ENCODE results near the gene NCK1. TPM values are rescaled to one million over a fixed set of nuclear protein-coding genes. Genes with fewer than 3 reads are reported as not detected.
A peak's percentile ranks its signal among the peaks of the same experiment; 100 is the strongest.

NCK1 gene
- total RNA-seq, 2 experiments from 2014 or later: 24.9 to 38.1 TPM

- ChIA-PET POLR2A (interaction anchor here (0.6 to 1.5 kb wide), 5 partner anchors 18 to 506 kb away, joined by 3 to 7 read pairs (median 5); no protein-coding TSS in a partner anchor), CTCF (ENCODE audit: unreplicated experiment) (no interaction called here)
- peaks cover 32% of the 10 kb centered on the region for H3K4me1 ChIP-seq (ENCODE audit: insufficient read depth, low read length, poor library complexity, severe bottlenecking)
- intact Hi-C loops (cut with micrococcal nuclease; ENCODE audit: unreplicated experiment): no loop called here
- peaks cover 6% of the 10 kb centered on the region for H4K20me1 ChIP-seq (ENCODE audit: insufficient read depth, low read length)
- peak overlapping the region; percentile 2; the same call in 1 of the 2 replicates for H3K4me2 ChIP-seq (ENCODE audit: low read length)
- no peak for DNase-seq (ENCODE audit: low spot score)
- no peak overlapping the region for H3K4me3 ChIP-seq (ENCODE audit: low read depth, low read length, poor library complexity, severe bottlenecking)
- H3K9me2 ChIP-seq (ENCODE audit: insufficient read depth, low read length): no peaks in the 10 kb centered on the region
- peaks cover 47% of the 10 kb centered on the region for H3K36me3 ChIP-seq (ENCODE audit: insufficient read depth, low read length)
- H3K27ac ChIP-seq (ENCODE audit: low read depth, low read length, poor library complexity, severe bottlenecking): no peak overlapping the region
- H3K79me2 ChIP-seq (ENCODE audit: insufficient read depth, low read depth, low read length): peaks cover 28% of the 10 kb centered on the region
- TF ChIP-seq EZH2phosphoT487 (IDR thresholded peaks at IDR 0.05; ENCODE audit: borderline replicate concordance, low read depth, low read length): no peak
- TF ChIP-seq, protein P1, sequence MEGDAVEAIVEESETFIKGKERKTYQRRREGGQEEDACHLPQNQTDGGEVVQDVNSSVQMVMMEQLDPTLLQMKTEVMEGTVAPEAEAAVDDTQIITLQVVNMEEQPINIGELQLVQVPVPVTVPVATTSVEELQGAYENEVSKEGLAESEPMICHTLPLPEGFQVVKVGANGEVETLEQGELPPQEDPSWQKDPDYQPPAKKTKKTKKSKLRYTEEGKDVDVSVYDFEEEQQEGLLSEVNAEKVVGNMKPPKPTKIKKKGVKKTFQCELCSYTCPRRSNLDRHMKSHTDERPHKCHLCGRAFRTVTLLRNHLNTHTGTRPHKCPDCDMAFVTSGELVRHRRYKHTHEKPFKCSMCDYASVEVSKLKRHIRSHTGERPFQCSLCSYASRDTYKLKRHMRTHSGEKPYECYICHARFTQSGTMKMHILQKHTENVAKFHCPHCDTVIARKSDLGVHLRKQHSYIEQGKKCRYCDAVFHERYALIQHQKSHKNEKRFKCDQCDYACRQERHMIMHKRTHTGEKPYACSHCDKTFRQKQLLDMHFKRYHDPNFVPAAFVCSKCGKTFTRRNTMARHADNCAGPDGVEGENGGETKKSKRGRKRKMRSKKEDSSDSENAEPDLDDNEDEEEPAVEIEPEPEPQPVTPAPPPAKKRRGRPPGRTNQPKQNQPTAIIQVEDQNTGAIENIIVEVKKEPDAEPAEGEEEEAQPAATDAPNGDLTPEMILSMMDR (conservative IDR thresholded peaks at IDR 0.05; ENCODE audit: low read length): no peak
- no TSS peak for BruUV-seq (replicated peaks)
- H3K9me3 ChIP-seq (ENCODE audit: low read length): peaks cover 11% of the 10 kb centered on the region; the same call in 1 of the 2 replicates
- H2AFZ ChIP-seq (ENCODE audit: low read length): no peak overlapping the region
Measured at GRCh38 chr3:136858381-136858780, 3.6 kb upstream of the NCK1 start.

GRCh38 chr3:136860541-136860940 is 1.5 kb upstream of the NCK1 start:
- H3K79me2 ChIP-seq (ENCODE audit: insufficient read depth, low read depth, low read length): peaks cover 50% of the 10 kb centered on the region
- TF ChIP-seq, protein P1 (conservative IDR thresholded peaks at IDR 0.05; ENCODE audit: low read length): no peak
- TF ChIP-seq EZH2phosphoT487 (IDR thresholded peaks at IDR 0.05; ENCODE audit: borderline replicate concordance, low read depth, low read length): no peak
- peaks cover 11% of the 10 kb centered on the region; the same call in 1 of the 2 replicates for H3K9me3 ChIP-seq (ENCODE audit: low read length)
- H3K9me2 ChIP-seq (ENCODE audit: insufficient read depth, low read length): no peaks in the 10 kb centered on the region
- H3K36me3 ChIP-seq (ENCODE audit: insufficient read depth, low read length): peaks cover 39% of the 10 kb centered on the region
- no peak overlapping the region; the same call in 1 of the 2 replicates for H2AFZ ChIP-seq (ENCODE audit: low read length)
- H3K4me3 ChIP-seq (ENCODE audit: low read depth, low read length, poor library complexity, severe bottlenecking): peak overlapping the region; percentile 84
- CTCF ChIA-PET (ENCODE audit: unreplicated experiment): interaction anchor here (0.6 to 1.2 kb wide), 2 partner anchors 7 to 33 kb away, joined by 3 to 5 read pairs; no protein-coding TSS in a partner anchor
- peaks cover 8% of the 10 kb centered on the region for H4K20me1 ChIP-seq (ENCODE audit: insufficient read depth, low read length)
- intact Hi-C loops (cut with micrococcal nuclease; ENCODE audit: unreplicated experiment): loop anchor here (5.0 to 10.0 kb wide), 4 partner anchors 42 to 786 kb away; no protein-coding TSS in a partner anchor
- peak overlapping the region; percentile 95 for H3K4me2 ChIP-seq (ENCODE audit: low read length)
- peak; percentile 40 for DNase-seq (ENCODE audit: low spot score)
- BruUV-seq (replicated peaks): no TSS peak
- H3K4me1 ChIP-seq (ENCODE audit: insufficient read depth, low read length, poor library complexity, severe bottlenecking): peaks cover 33% of the 10 kb centered on the region
- POLR2A ChIA-PET: interaction anchor here (0.6 to 3.6 kb wide), 12 partner anchors 9 to 673 kb away, joined by 3 to 35 read pairs (median 6); partner anchors contain the start of gene STAG1
- no peak overlapping the region for H3K27ac ChIP-seq (ENCODE audit: low read depth, low read length, poor library complexity, severe bottlenecking)

All from OCI-LY7 (cell line).